ENCODE measurements around the gene NFASC. TPM values are rescaled to one million over a fixed set of nuclear protein-coding genes. Genes with fewer than 3 reads are reported as not detected.

Gene NFASC
- under 1 TPM; 0.21 to 0.65 TPM for total RNA-seq

- Mint-ChIP-seq H3K4me3 (no peak within 1 kb of the TSS), H3K36me3 (ENCODE audit: low read depth) (no peaks in the 10 kb centered on the region), H3K27ac (no peak within 1 kb of the TSS), H3K9me3 (no peaks in the 10 kb centered on the region), H3K27me3 (peaks cover 21% of the 10 kb centered on the region), H3K4me1 (no peaks in the 10 kb centered on the region)
- no peak for ATAC-seq (replicated peaks)
These were observed at the start of gene NFASC for GRCh38 chr1:204870160-204870912. Gene NFASC (plus strand): TSS chr1:204870862. CDS start chr1:204944316, 73,454 bp downstream.

- Mint-ChIP-seq H3K4me3 (no peak overlapping the region), H3K9me3 (no peaks in the 10 kb centered on the region), H3K27ac (no peak overlapping the region), H3K36me3 (ENCODE audit: low read depth) (no peaks in the 10 kb centered on the region), H3K4me1 (no peaks in the 10 kb centered on the region), H3K27me3 (peaks cover 9% of the 10 kb centered on the region)
- ATAC-seq (replicated peaks): no peak
These were observed 49.2 kb upstream of the NFASC start for GRCh38 chr1:204821476-204821875.

GRCh38 chr1:204821924-204822323 lies 48.7 kb upstream of the NFASC start:
- H3K27me3 Mint-ChIP-seq: peaks cover 8% of the 10 kb centered on the region
- no peak overlapping the region for H3K27ac Mint-ChIP-seq
- no peak for ATAC-seq (replicated peaks)
- no peaks in the 10 kb centered on the region for H3K4me1 Mint-ChIP-seq
- no peak overlapping the region for H3K4me3 Mint-ChIP-seq
- H3K9me3 Mint-ChIP-seq: no peaks in the 10 kb centered on the region
- H3K36me3 Mint-ChIP-seq (ENCODE audit: low read depth): no peaks in the 10 kb centered on the region

GRCh38 chr1:204826970-204827369 lies 43.7 kb upstream of the NFASC start:
- Mint-ChIP-seq H3K4me1 (peaks cover 6% of the 10 kb centered on the region), H3K27ac (no peak overlapping the region), H3K27me3 (peaks cover 32% of the 10 kb centered on the region), H3K4me3 (no peak overlapping the region), H3K9me3 (no peaks in the 10 kb centered on the region), H3K36me3 (ENCODE audit: low read depth) (no peaks in the 10 kb centered on the region)
- no peak for ATAC-seq (replicated peaks)

GRCh38 chr1:204828352-204828850 lies 42.3 kb upstream of the NFASC start:
- peaks cover 6% of the 10 kb centered on the region for H3K4me1 Mint-ChIP-seq
- no peaks in the 10 kb centered on the region for H3K9me3 Mint-ChIP-seq
- H3K27me3 Mint-ChIP-seq: peaks cover 36% of the 10 kb centered on the region
- peak; percentile 82 for ATAC-seq (replicated peaks)
- no peaks in the 10 kb centered on the region for H3K36me3 Mint-ChIP-seq (ENCODE audit: low read depth)
- H3K27ac Mint-ChIP-seq: no peak overlapping the region
- H3K4me3 Mint-ChIP-seq: peak overlapping the region; percentile 51

GRCh38 chr1:204829133-204829825 lies 41.4 kb upstream of the NFASC start:
- H3K4me1 Mint-ChIP-seq: peaks cover 6% of the 10 kb centered on the region
- peaks cover 36% of the 10 kb centered on the region for H3K27me3 Mint-ChIP-seq
- no peak overlapping the region for H3K27ac Mint-ChIP-seq
- ATAC-seq (replicated peaks): no peak
- no peaks in the 10 kb centered on the region for H3K36me3 Mint-ChIP-seq (ENCODE audit: low read depth)
- peak overlapping the region; percentile 51 for H3K4me3 Mint-ChIP-seq
- H3K9me3 Mint-ChIP-seq: no peaks in the 10 kb centered on the region

GRCh38 chr1:204830747-204831146 lies 39.9 kb upstream of the NFASC start:
- Mint-ChIP-seq H3K36me3 (ENCODE audit: low read depth) (no peaks in the 10 kb centered on the region), H3K27ac (no peak overlapping the region), H3K27me3 (peaks cover 40% of the 10 kb centered on the region), H3K9me3 (no peaks in the 10 kb centered on the region), H3K4me1 (peaks cover 6% of the 10 kb centered on the region), H3K4me3 (no peak overlapping the region)
- ATAC-seq (replicated peaks): no peak

- Mint-ChIP-seq H3K36me3 (ENCODE audit: low read depth) (no peaks in the 10 kb centered on the region), H3K4me1 (peaks cover 6% of the 10 kb centered on the region), H3K27me3 (peaks cover 44% of the 10 kb centered on the region), H3K4me3 (no peak overlapping the region), H3K27ac (no peak overlapping the region), H3K9me3 (no peaks in the 10 kb centered on the region)
- no peak for ATAC-seq (replicated peaks)
These were observed 39.5 kb upstream of the NFASC start for GRCh38 chr1:204831186-204831585.

- Mint-ChIP-seq H3K27ac (no peak overlapping the region), H3K36me3 (ENCODE audit: low read depth) (no peaks in the 10 kb centered on the region), H3K9me3 (peaks cover 4% of the 10 kb centered on the region), H3K4me3 (no peak overlapping the region), H3K27me3 (peaks cover 60% of the 10 kb centered on the region), H3K4me1 (peaks cover 8% of the 10 kb centered on the region)
- ATAC-seq (replicated peaks): no peak
These were observed 36.3 kb upstream of the NFASC start for GRCh38 chr1:204834336-204834735.

GRCh38 chr1:204834752-204835151 lies 35.9 kb upstream of the NFASC start:
- H3K4me1 Mint-ChIP-seq: peaks cover 7% of the 10 kb centered on the region
- no peak overlapping the region for H3K27ac Mint-ChIP-seq
- no peak for ATAC-seq (replicated peaks)
- peaks cover 4% of the 10 kb centered on the region for H3K9me3 Mint-ChIP-seq
- H3K36me3 Mint-ChIP-seq (ENCODE audit: low read depth): no peaks in the 10 kb centered on the region
- H3K4me3 Mint-ChIP-seq: no peak overlapping the region
- peaks cover 59% of the 10 kb centered on the region for H3K27me3 Mint-ChIP-seq

- Mint-ChIP-seq H3K9me3 (peaks cover 4% of the 10 kb centered on the region), H3K4me3 (no peak overlapping the region), H3K27me3 (peaks cover 51% of the 10 kb centered on the region), H3K36me3 (ENCODE audit: low read depth) (no peaks in the 10 kb centered on the region), H3K4me1 (peaks cover 7% of the 10 kb centered on the region), H3K27ac (no peak overlapping the region)
- no peak for ATAC-seq (replicated peaks)
These were observed 34.9 kb upstream of the NFASC start for GRCh38 chr1:204835737-204836136.

- Mint-ChIP-seq H3K27me3 (peaks cover 40% of the 10 kb centered on the region), H3K36me3 (ENCODE audit: low read depth) (no peaks in the 10 kb centered on the region), H3K9me3 (peaks cover 4% of the 10 kb centered on the region), H3K4me3 (no peak overlapping the region), H3K27ac (no peak overlapping the region), H3K4me1 (peaks cover 7% of the 10 kb centered on the region)
- no peak for ATAC-seq (replicated peaks)
These were observed 33.8 kb upstream of the NFASC start for GRCh38 chr1:204836856-204837255.

GRCh38 chr1:204837440-204838084 lies 33.1 kb upstream of the NFASC start:
- Mint-ChIP-seq H3K9me3 (peaks cover 4% of the 10 kb centered on the region), H3K4me1 (peaks cover 7% of the 10 kb centered on the region), H3K27me3 (peaks cover 35% of the 10 kb centered on the region), H3K27ac (no peak overlapping the region), H3K4me3 (no peak overlapping the region), H3K36me3 (ENCODE audit: low read depth) (no peaks in the 10 kb centered on the region)
- ATAC-seq (replicated peaks): no peak

- Mint-ChIP-seq H3K4me1 (peaks cover 7% of the 10 kb centered on the region), H3K9me3 (peaks cover 4% of the 10 kb centered on the region), H3K27ac (no peak overlapping the region), H3K27me3 (peaks cover 26% of the 10 kb centered on the region), H3K4me3 (no peak overlapping the region), H3K36me3 (ENCODE audit: low read depth) (no peaks in the 10 kb centered on the region)
- ATAC-seq (replicated peaks): no peak
These were observed 29.3 kb upstream of the NFASC start for GRCh38 chr1:204841316-204841715.
